ENCODE results near the gene TTC3.

GRCh38 chr21:37032293-37032692, 40.8 kb upstream of the TTC3 start:
- TF ChIP-seq CTCF (IDR thresholded peaks at IDR 0.05; ENCODE audit: borderline replicate concordance, extremely low read depth, low read length, poor library complexity, severe bottlenecking) (no peak), EZH2 (IDR thresholded peaks at IDR 0.05; ENCODE audit: borderline replicate concordance, low read depth, low read length, severe bottlenecking) (no peak)

Measured in DND-41 (cell line).